K562 (cell line): ENCODE results near the gene POU2AF1. TPM values are rescaled to one million over a fixed set of nuclear protein-coding genes. Genes with fewer than 3 reads are reported as not detected.

Experiments used
- ATAC-seq: fragments of 200-7000 bp; cut with Tn5 transposase; 3 replicates; pipeline ENCODE4 v1.9.1; 2020; ENCODE audit warnings: moderate library complexity
- BruUV-seq: library from RNA; stranded (reverse); fragments of 400-500 nt; replicated peaks from 2 replicates; lab custom pipeline; 2021; lab: Mats Ljungman, UMichigan
- CTCF ChIA-PET: fragments of 300-600 bp; formaldehyde crosslinking; extraction: SDS; loops from one replicate; lab custom pipeline; 2021; ENCODE audit warnings: low intra/inter-chr PET ratio; lab: Yijun Ruan, JAX
- POLR2A ChIA-PET: fragments of 300-600, 350-650 bp; sonication (Branson Sonifier 250); formaldehyde crosslinking; extraction: SDS; loops from one replicate; lab custom pipeline; 2021; ENCODE audit warnings: antibody characterized with exemption, inconsistent platforms; lab: Yijun Ruan, JAX
- DNase-seq, 4 experiments: peaks; one replicate each; pipeline versions ENCODE4 v3.0.0 to v3.0.0-alpha.2; 2011 to 2018; ENCODE audit warnings: low spot score in 3 of 4, mixed read lengths in 3 of 4; ENCODE audit errors: extremely low read depth in 1 of 4
- FAIRE-seq: peaks from 2 replicates; lab custom pipeline; 2011; peaks lifted over from hg19 to GRCh38; lab: Jason Lieb, UNC
- H2AFZ ChIP-seq: 2 replicates; pipeline ENCODE4 v1.6.0; 2011; ENCODE audit warnings: low read depth, low read length, control low read depth, inconsistent platforms
- H3K27ac ChIP-seq: fragments of 200-600 bp; 3 replicates; pipeline ENCODE4 v1.8.0; 2011; ENCODE audit warnings: low read depth, mild to moderate bottlenecking, control low read depth, inconsistent platforms, low read length, moderate library complexity, mixed read lengths; ENCODE audit errors: extremely low read depth
- H3K27me3 ChIP-seq, 2 experiments: fragments of 300-600 bp in 1 of 2; 2 replicates in 1 of 2; 3 replicates in 1 of 2; pipeline versions ENCODE4 v1.6.0 to v1.8.0; 2011; ENCODE audit warnings: inconsistent platforms in 2 of 2, low read length in 2 of 2, mild to moderate bottlenecking in 1 of 2, mixed read lengths in 1 of 2, moderate library complexity in 1 of 2; ENCODE audit not compliant: control insufficient read depth in 2 of 2, insufficient read depth in 2 of 2
- H3K36me3 ChIP-seq: fragments of 300-600 bp; 3 replicates; pipeline ENCODE4 v1.8.0; 2011; ENCODE audit warnings: mild to moderate bottlenecking, low read length, inconsistent platforms; ENCODE audit not compliant: control insufficient read depth, insufficient read depth
- H3K4me1 ChIP-seq, 2 experiments: fragments of 200-600 bp in 1 of 2; replicated peaks in 1 of 2; 2 replicates in 1 of 2; 3 replicates in 1 of 2; pipeline versions ENCODE4 v1.5.1 to v1.8.0; 2011; ENCODE audit warnings: inconsistent platforms in 2 of 2, low read length in 2 of 2, mild to moderate bottlenecking in 1 of 2, mixed read lengths in 1 of 2, moderate library complexity in 1 of 2; ENCODE audit not compliant: control insufficient read depth in 2 of 2, insufficient read depth in 2 of 2
- H3K4me2 ChIP-seq: 2 replicates; pipeline ENCODE4 v1.6.1; 2011; ENCODE audit warnings: low read length, control low read depth, inconsistent platforms, mixed read lengths; ENCODE audit not compliant: insufficient read depth
- H3K4me3 ChIP-seq: fragments of 200-600 bp; sonication (generic), shearing (Covaris generic); 2 replicates; pipeline ENCODE4 v1.5.1; 2016; ENCODE audit warnings: control low read depth, inconsistent platforms
- H3K79me2 ChIP-seq: fragments of 200-600 bp; 3 replicates; pipeline ENCODE4 v1.8.0; 2011; ENCODE audit warnings: low read length, inconsistent platforms; ENCODE audit not compliant: control insufficient read depth, insufficient read depth
- H3K9ac ChIP-seq, 2 experiments: 2 replicates each; pipeline versions ENCODE4 v1.6.0 to v1.6.1; 2011; ENCODE audit warnings: low read depth in 2 of 2, low read length in 2 of 2, control low read depth in 1 of 2, inconsistent platforms in 1 of 2, mild to moderate bottlenecking in 1 of 2, mixed read lengths in 1 of 2; ENCODE audit not compliant: insufficient read depth in 1 of 2
- H3K9me1 ChIP-seq: one replicate; pipeline ENCODE4 v1.6.0; 2011; ENCODE audit warnings: inconsistent platforms, mild to moderate bottlenecking, low read length, moderate library complexity; ENCODE audit not compliant: control insufficient read depth, insufficient read depth
- H3K9me3 ChIP-seq: replicated peaks from 2 replicates; pipeline ENCODE4 v1.5.1; 2011; ENCODE audit warnings: low read depth, low read length, inconsistent platforms; ENCODE audit not compliant: control insufficient read depth, insufficient read depth
- H4K20me1 ChIP-seq: replicated peaks from 2 replicates; pipeline ENCODE4 v1.6.1; 2011; ENCODE audit warnings: low read length, inconsistent platforms, mixed read lengths; ENCODE audit not compliant: control insufficient read depth, insufficient read depth
- DIDO1 ChIP-seq: fragments of 450-650 bp; IDR thresholded peaks from 2 replicates; pipeline ENCODE4 v1.6.1; 2016; ENCODE audit warnings: low read depth, missing biosample characterization, missing genetic modification characterization
- MBD1 ChIP-seq: fragments of 250-450 bp; sonication (Bioruptor Pico); IDR thresholded peaks from 2 replicates; pipeline ENCODE4 v1.8.0; 2022; ENCODE audit warnings: inconsistent platforms
- NR0B1 ChIP-seq: fragments of 450-650 bp; IDR thresholded peaks from one replicate; pipeline ENCODE4 v1.6.1; 2018; ENCODE audit warnings: mild to moderate bottlenecking, moderate library complexity; ENCODE audit not compliant: partially characterized antibody
- RFX5 ChIP-seq: IDR thresholded peaks from 2 replicates; pipeline ENCODE4 v1.6.1; 2011; ENCODE audit warnings: low read depth, mild to moderate bottlenecking, improper control_type of control experiment, low read length
- RNF219 ChIP-seq: fragments of 250-450 bp; sonication (Bioruptor Pico); IDR thresholded peaks from 2 replicates; pipeline ENCODE4 v1.5.0; 2022; ENCODE audit warnings: mild to moderate bottlenecking
- ZBTB40 ChIP-seq, 2 experiments: fragments of 450-650 bp in 1 of 2; sonication (generic) in 1 of 2; formaldehyde crosslinking in 1 of 2; IDR thresholded peaks; 2 replicates each; pipeline versions ENCODE4 v1.7.1 to v1.9.0; 2016 to 2022; ENCODE audit warnings: inconsistent platforms in 1 of 2, mild to moderate bottlenecking in 1 of 2, missing genetic modification reagents in 1 of 2
- ZNF695 ChIP-seq: fragments of 450-650 bp; formaldehyde crosslinking; IDR thresholded peaks from 2 replicates; pipeline ENCODE4 v1.4.0; 2020; ENCODE audit warnings: mild to moderate bottlenecking, moderate library complexity
- WGBS: fragments of 100-300 bp; shearing (Covaris generic); methylation state at CpG from one replicate; pipeline ENCODE4 v1.1.6; 2016; ENCODE audit warnings: low coverage, mixed read lengths; ENCODE audit not compliant: insufficient coverage; ENCODE audit errors: missing lambda C conversion rate; 5-methylcytosine and 5-hydroxymethylcytosine counted together
- in situ Hi-C: fragments of 300-500 bp; cut with MboI; formaldehyde crosslinking; loops from 4 replicates; pipeline ENCODE4 v1.15.0; 2018; ENCODE audit warnings: inconsistent platforms, mixed read lengths
- intact Hi-C: fragments of 100-400 bp; cut with micrococcal nuclease; formaldehyde crosslinking; loops from 2 replicates; pipeline ENCODE4 v1.14.2; 2022
- polyA plus RNA-seq, 8 experiments: library from polyadenylated mRNA; depleted of rRNA in 4 of 8; stranded (reverse) in 5 of 8; unstranded in 3 of 8; fragments of >200 nt; fragmentation: Nextera tagmentation in 2 of 8; fragmentation: Illumina TruSeq in 1 of 8; extraction: Ambion mirVana in 2 of 8; extraction: Trizol in 1 of 8; gene quantifications; 2 replicates each; pipeline versions ENCODE4 v1.2.1 to v1.2.3, GENCODE V29; 2011 to 2014; ENCODE audit warnings: inconsistent platforms in 1 of 8, missing spikeins in 1 of 8
- total RNA-seq, 7 experiments: library from RNA; depleted of rRNA in 6 of 7; stranded (reverse); fragments of >200 nt in 6 of 7; fragmentation: Illumina TruSeq in 2 of 7; extraction: Trizol in 2 of 7; gene quantifications; 2 replicates each; pipeline versions ENCODE4 v1.2.1 to v1.2.3, GENCODE V29; 2011 to 2021; ENCODE audit warnings: low replicate concordance in 1 of 7

Gene POU2AF1
- total and polyA plus RNA-seq, 9 of the 15 experiments (the other 6 are each of a cell fraction or from before 2014, with no cell fraction given): 0.09 TPM; not detected in 8

GRCh38 chr11:111412293-111412692, 33.2 kb upstream of the POU2AF1 start:
- in situ Hi-C loops: no loop called here
- no TSS peak for BruUV-seq
- DNase-seq: no peak
- TF ChIP-seq NR0B1 (no peak), RNF219 (no peak), DIDO1 (no peak), ZBTB40 (IDR thresholded peaks at IDR 0.05) (no peak), ZBTB40 (CRISPR knock-in tag; IDR thresholded peaks at IDR 0.05) (no peak), RFX5 (no peak), ZNF695 (CRISPR knock-in tag) (no peak), MBD1 (no peak)

More at GRCh38 chr11:111412293-111412692, 33.2 kb upstream of the POU2AF1 start:
- no peaks in the 10 kb centered on the region for H4K20me1 ChIP-seq
- H3K27ac ChIP-seq: no peak overlapping the region
- ChIA-PET POLR2A (no interaction called here), CTCF (no interaction called here)
- H3K4me2 ChIP-seq: no peak overlapping the region
- FAIRE-seq (no peak), ATAC-seq (no peak)
- no peak overlapping the region for H2AFZ ChIP-seq
- no peaks in the 10 kb centered on the region for H3K9me3 ChIP-seq
- 0% methylated on average over 3 of the region's 3 CpGs for WGBS
- peaks cover 0 to 4% of the 10 kb centered on the region in 2 experiments; a peak in 2 of 5 replicates for H3K27me3 ChIP-seq
- intact Hi-C loops: no loop called here
- no peaks in the 10 kb centered on the region for H3K9me1 ChIP-seq
- H3K79me2 ChIP-seq: no peaks in the 10 kb centered on the region
- no peaks in the 10 kb centered on the region for H3K36me3 ChIP-seq
- no peak overlapping the region for H3K9ac ChIP-seq
- H3K4me3 ChIP-seq: no peak overlapping the region
- no peaks in the 10 kb centered on the region for H3K4me1 ChIP-seq
